ENCODE data around the gene RERE.

RERE gene

GRCh38 chr1:8751984-8752383 lies 65.5 kb downstream of the RERE start:
- no peak overlapping the region for H3K9ac ChIP-seq (ENCODE audit: low read length)
- no peak overlapping the region for H2AFZ ChIP-seq (ENCODE audit: low read depth, low read length, severe bottlenecking)
- H3K27ac ChIP-seq (ENCODE audit: low read depth, low read length) = no peak overlapping the region
- no peaks in the 10 kb centered on the region for H3K9me2 ChIP-seq (replicated peaks; ENCODE audit: insufficient read depth, low read length)
- no peaks in the 10 kb centered on the region for H3K9me3 ChIP-seq (ENCODE audit: insufficient read depth, low read length)
- H3K79me2 ChIP-seq (ENCODE audit: insufficient read depth, low read length) = no peaks in the 10 kb centered on the region
- H4K20me1 ChIP-seq (ENCODE audit: low read depth, low read length) = no peaks in the 10 kb centered on the region; the same call in 1 of the 2 replicates
- no peak overlapping the region for H3K4me3 ChIP-seq (ENCODE audit: insufficient read depth, low read length, poor library complexity, severe bottlenecking)
- TF ChIP-seq, protein P1, sequence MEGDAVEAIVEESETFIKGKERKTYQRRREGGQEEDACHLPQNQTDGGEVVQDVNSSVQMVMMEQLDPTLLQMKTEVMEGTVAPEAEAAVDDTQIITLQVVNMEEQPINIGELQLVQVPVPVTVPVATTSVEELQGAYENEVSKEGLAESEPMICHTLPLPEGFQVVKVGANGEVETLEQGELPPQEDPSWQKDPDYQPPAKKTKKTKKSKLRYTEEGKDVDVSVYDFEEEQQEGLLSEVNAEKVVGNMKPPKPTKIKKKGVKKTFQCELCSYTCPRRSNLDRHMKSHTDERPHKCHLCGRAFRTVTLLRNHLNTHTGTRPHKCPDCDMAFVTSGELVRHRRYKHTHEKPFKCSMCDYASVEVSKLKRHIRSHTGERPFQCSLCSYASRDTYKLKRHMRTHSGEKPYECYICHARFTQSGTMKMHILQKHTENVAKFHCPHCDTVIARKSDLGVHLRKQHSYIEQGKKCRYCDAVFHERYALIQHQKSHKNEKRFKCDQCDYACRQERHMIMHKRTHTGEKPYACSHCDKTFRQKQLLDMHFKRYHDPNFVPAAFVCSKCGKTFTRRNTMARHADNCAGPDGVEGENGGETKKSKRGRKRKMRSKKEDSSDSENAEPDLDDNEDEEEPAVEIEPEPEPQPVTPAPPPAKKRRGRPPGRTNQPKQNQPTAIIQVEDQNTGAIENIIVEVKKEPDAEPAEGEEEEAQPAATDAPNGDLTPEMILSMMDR (IDR thresholded peaks at IDR 0.05; ENCODE audit: insufficient read depth, low read length, poor library complexity, severe bottlenecking) = no peak
- no peak for TF ChIP-seq EZH2phosphoT487 (conservative IDR thresholded peaks at IDR 0.05; ENCODE audit: low read length)
- H3F3A ChIP-seq (ENCODE audit: insufficient read depth) = no peaks in the 10 kb centered on the region
- no peaks in the 10 kb centered on the region for H3K36me3 ChIP-seq (ENCODE audit: low read length)
- H3K27me3 ChIP-seq (ENCODE audit: low read length) = no peaks in the 10 kb centered on the region
- no peak overlapping the region for H3K4me2 ChIP-seq (ENCODE audit: low read depth, low read length, poor library complexity, severe bottlenecking)

- Histone ChIP-seq H2AFZ (ENCODE audit: low read depth, low read length, severe bottlenecking) (no peak overlapping the region), H3K4me3 (ENCODE audit: insufficient read depth, low read length, poor library complexity, severe bottlenecking) (no peak overlapping the region), H3K9ac (ENCODE audit: low read length) (no peak overlapping the region), H3K4me2 (ENCODE audit: low read depth, low read length, poor library complexity, severe bottlenecking) (no peak overlapping the region), H3K9me3 (ENCODE audit: insufficient read depth, low read length) (no peaks in the 10 kb centered on the region), H4K20me1 (ENCODE audit: low read depth, low read length) (no peaks in the 10 kb centered on the region; the same call in 1 of the 2 replicates), H3K79me2 (ENCODE audit: insufficient read depth, low read length) (no peaks in the 10 kb centered on the region), H3K27ac (ENCODE audit: low read depth, low read length) (no peak overlapping the region), H3F3A (ENCODE audit: insufficient read depth) (no peaks in the 10 kb centered on the region), H3K9me2 (replicated peaks; ENCODE audit: insufficient read depth, low read length) (no peaks in the 10 kb centered on the region), H3K36me3 (ENCODE audit: low read length) (no peaks in the 10 kb centered on the region), H3K27me3 (ENCODE audit: low read length) (no peaks in the 10 kb centered on the region)
- no peak for TF ChIP-seq EZH2phosphoT487 (conservative IDR thresholded peaks at IDR 0.05; ENCODE audit: low read length)
- TF ChIP-seq, protein P1 (IDR thresholded peaks at IDR 0.05; ENCODE audit: insufficient read depth, low read length, poor library complexity, severe bottlenecking) = no peak
Observed at GRCh38 chr1:8747879-8748825, 69.3 kb downstream of the RERE start.

DNA sequence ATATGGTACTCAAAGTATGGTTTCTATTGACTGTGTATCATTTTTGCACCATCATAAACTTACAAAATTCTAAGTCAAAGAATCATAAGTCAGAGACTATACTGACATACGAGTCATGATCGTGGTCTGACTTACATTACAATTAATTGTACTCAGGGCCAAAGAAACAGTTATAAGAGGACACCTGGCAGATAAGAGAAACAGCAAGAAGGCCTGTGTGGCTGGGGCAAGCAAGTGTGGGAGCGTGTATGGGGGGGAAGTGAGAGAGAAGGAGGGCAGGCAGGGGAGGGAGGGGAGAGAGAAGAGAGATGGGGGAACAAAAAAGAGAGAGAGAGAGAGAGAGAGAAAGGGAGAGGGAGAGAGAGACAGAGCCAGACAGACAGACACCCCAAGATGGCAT lies 70.9 kb downstream of the RERE start:
- H3K36me3 ChIP-seq (ENCODE audit: low read length) = no peaks in the 10 kb centered on the region
- no peak overlapping the region for H3K27ac ChIP-seq (ENCODE audit: low read depth, low read length)
- H3K9me3 ChIP-seq (ENCODE audit: insufficient read depth, low read length) = no peaks in the 10 kb centered on the region
- H3K27me3 ChIP-seq (ENCODE audit: low read length) = no peaks in the 10 kb centered on the region
- no peaks in the 10 kb centered on the region for H3K9me2 ChIP-seq (replicated peaks; ENCODE audit: insufficient read depth, low read length)
- H2AFZ ChIP-seq (ENCODE audit: low read depth, low read length, severe bottlenecking) = no peak overlapping the region
- no peak for TF ChIP-seq EZH2phosphoT487 (conservative IDR thresholded peaks at IDR 0.05; ENCODE audit: low read length)
- TF ChIP-seq, protein P1 (IDR thresholded peaks at IDR 0.05; ENCODE audit: insufficient read depth, low read length, poor library complexity, severe bottlenecking) = no peak
- H4K20me1 ChIP-seq (ENCODE audit: low read depth, low read length) = no peaks in the 10 kb centered on the region
- H3K79me2 ChIP-seq (ENCODE audit: insufficient read depth, low read length) = no peaks in the 10 kb centered on the region
- no peaks in the 10 kb centered on the region for H3F3A ChIP-seq (ENCODE audit: insufficient read depth)
- H3K4me3 ChIP-seq (ENCODE audit: insufficient read depth, low read length, poor library complexity, severe bottlenecking) = no peak overlapping the region
- no peak overlapping the region for H3K9ac ChIP-seq (ENCODE audit: low read length)
- no peak overlapping the region for H3K4me2 ChIP-seq (ENCODE audit: low read depth, low read length, poor library complexity, severe bottlenecking)

Measured in SU-DHL-6 (cell line).